ENCODE results near the gene DCDC2C. TPM values are rescaled to one million over a fixed set of nuclear protein-coding genes. Genes with fewer than 3 reads are reported as not detected.

DCDC2C gene
- total and polyA plus RNA-seq, 10 donors, result 0.03 to 0.22 TPM; not detected in 8

GRCh38 chr2:3761272-3761671 lies 57.9 kb downstream of the DCDC2C start:
- intact Hi-C loops (cut with DNase I; ENCODE audit: low total_unique reads), result no loop called here
- no peaks in the 10 kb centered on the region for H3K36me3 ChIP-seq
- TF ChIP-seq CTCF (IDR thresholded peaks at IDR 0.05 in 8 of 11, conservative IDR thresholded peaks at IDR 0.05 in 3 of 11) (no peak), POLR2A (IDR thresholded peaks at IDR 0.05) (no peak), POLR2AphosphoS5 (IDR thresholded peaks at IDR 0.05) (no peak)
- H3K4me1 ChIP-seq, result peaks cover 0 to 21% (median 13%) of the 10 kb centered on the region in 6 donors
- H3K9me3 ChIP-seq, result no peaks in the 10 kb centered on the region
- WGBS, 5 donors, result 87 to 97% (median 92%) methylated on average over 5 of the region's 5 CpGs
- H3K27me3 ChIP-seq (replicated peaks in 1 of 7), result no peaks in the 10 kb centered on the region
- no peak for DNase-seq
- no peak overlapping the region for H3K27ac ChIP-seq
- no peak overlapping the region for H3K4me3 ChIP-seq

GRCh38 chr2:3762771-3763447 lies 59.5 kb downstream of the DCDC2C start:
- Histone ChIP-seq H3K4me3 (no peak overlapping the region), H3K9me3 (no peaks in the 10 kb centered on the region), H3K27ac (no peak overlapping the region), H3K4me1 (peaks cover 0 to 21% (median 13%) of the 10 kb centered on the region in 6 donors), H3K27me3 (replicated peaks in 1 of 7) (no peaks in the 10 kb centered on the region), H3K36me3 (no peaks in the 10 kb centered on the region)
- intact Hi-C loops (cut with DNase I; ENCODE audit: low total_unique reads), result no loop called here
- no peak for TF ChIP-seq CTCF (IDR thresholded peaks at IDR 0.05 in 8 of 11, conservative IDR thresholded peaks at IDR 0.05 in 3 of 11)
- no peak for TF ChIP-seq POLR2A (IDR thresholded peaks at IDR 0.05)
- no peak for TF ChIP-seq POLR2AphosphoS5 (IDR thresholded peaks at IDR 0.05)
- WGBS, 5 donors, result 85 to 94% (median 90%) methylated on average over 14 of the region's 14 CpGs
- no peak for DNase-seq

- H3K27ac ChIP-seq, result no peak overlapping the region
- no peaks in the 10 kb centered on the region for H3K36me3 ChIP-seq
- DNase-seq, result no peak
- TF ChIP-seq POLR2A (IDR thresholded peaks at IDR 0.05) (no peak), CTCF (IDR thresholded peaks at IDR 0.05 in 8 of 11, conservative IDR thresholded peaks at IDR 0.05 in 3 of 11) (no peak), POLR2AphosphoS5 (IDR thresholded peaks at IDR 0.05) (no peak)
- H3K9me3 ChIP-seq, result no peaks in the 10 kb centered on the region
- 90 to 97% (median 91%) methylated on average over 14 of the region's 14 CpGs for WGBS, 5 donors
- H3K4me3 ChIP-seq, result no peak overlapping the region
- intact Hi-C loops (cut with DNase I; ENCODE audit: low total_unique reads), result no loop called here
- H3K4me1 ChIP-seq, result no peaks in the 10 kb centered on the region
- peaks cover 0 to 3% (median 0%) of the 10 kb centered on the region in 7 donors for H3K27me3 ChIP-seq (replicated peaks in 1 of 7)
These were observed 63.4 kb downstream of the DCDC2C start for GRCh38 chr2:3766824-3767223.

GRCh38 chr2:3768960-3769765 lies 65.8 kb downstream of the DCDC2C start:
- DNase-seq, result no peak
- Histone ChIP-seq H3K36me3 (no peaks in the 10 kb centered on the region), H3K27me3 (replicated peaks in 1 of 7) (peaks cover 0 to 3% (median 0%) of the 10 kb centered on the region in 7 donors), H3K4me3 (no peak overlapping the region), H3K4me1 (no peaks in the 10 kb centered on the region), H3K27ac (no peak overlapping the region), H3K9me3 (no peaks in the 10 kb centered on the region)
- TF ChIP-seq CTCF (IDR thresholded peaks at IDR 0.05 in 8 of 11, conservative IDR thresholded peaks at IDR 0.05 in 3 of 11) (no peak), POLR2AphosphoS5 (IDR thresholded peaks at IDR 0.05) (no peak), POLR2A (IDR thresholded peaks at IDR 0.05) (no peak)
- 85 to 93% (median 89%) methylated on average over 20 to 21 of the region's 21 CpGs for WGBS, 5 donors
- intact Hi-C loops (cut with DNase I; ENCODE audit: low total_unique reads), result no loop called here

Data from spleen (tissue), 11 donors.